Measurements from ENCODE around the gene EPHB2. TPM values are rescaled to one million over a fixed set of nuclear protein-coding genes. Genes with fewer than 3 reads are reported as not detected.

EPHB2 gene
- total RNA-seq, 1 donor from 2014 or later = 130 TPM

GRCh38 chr1:22876359-22877111 is 165.9 kb downstream of the EPHB2 start:
- H3K9me3 Mint-ChIP-seq = peaks cover 3% of the 10 kb centered on the region
- no peak overlapping the region for H3K27ac Mint-ChIP-seq
- H3K36me3 Mint-ChIP-seq = peaks cover 32% of the 10 kb centered on the region
- TF ChIP-seq CTCF (IDR thresholded peaks at IDR 0.05; ENCODE audit: unreplicated experiment) = no peak
- no peak for DNase-seq (ENCODE audit: low spot score in 2 of 2, unreplicated experiment in 2 of 2)
- H3K4me1 Mint-ChIP-seq = peaks cover 7% of the 10 kb centered on the region
- no peak overlapping the region for H3K4me3 Mint-ChIP-seq
- H3K27me3 Mint-ChIP-seq (ENCODE audit: low read depth) = no peaks in the 10 kb centered on the region

GRCh38 chr1:22877112-22877915 is 166.7 kb downstream of the EPHB2 start:
- peaks cover 30% of the 10 kb centered on the region for H3K36me3 Mint-ChIP-seq
- TF ChIP-seq CTCF (IDR thresholded peaks at IDR 0.05; ENCODE audit: unreplicated experiment) = no peak

DNA sequence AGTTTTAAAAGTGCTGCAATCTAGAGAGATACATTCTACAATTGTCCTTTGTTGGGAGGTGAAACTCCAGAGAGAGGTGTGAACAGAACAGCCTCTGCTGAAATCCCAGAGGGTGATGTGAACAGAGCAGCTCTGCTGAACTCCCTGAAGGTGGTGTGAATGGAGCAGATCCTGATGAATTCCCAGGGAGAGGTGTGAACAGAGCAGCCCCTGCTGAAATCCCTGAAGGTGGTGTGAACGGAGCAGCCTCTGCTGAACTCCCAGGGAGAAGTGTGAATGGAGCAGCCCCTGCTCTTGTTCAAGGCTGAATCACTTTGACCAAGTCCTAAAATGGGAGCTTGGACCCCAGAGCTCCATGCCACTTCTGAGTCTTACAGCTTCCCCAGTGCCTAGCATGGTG is 167.3 kb downstream of the EPHB2 start:
- H3K4me1 Mint-ChIP-seq = peaks cover 7% of the 10 kb centered on the region
- peaks cover 23% of the 10 kb centered on the region for H3K36me3 Mint-ChIP-seq
- no peak for TF ChIP-seq CTCF (IDR thresholded peaks at IDR 0.05; ENCODE audit: unreplicated experiment)
- no peak overlapping the region for H3K4me3 Mint-ChIP-seq
- no peaks in the 10 kb centered on the region for H3K27me3 Mint-ChIP-seq (ENCODE audit: low read depth)
- H3K27ac Mint-ChIP-seq = no peak overlapping the region
- DNase-seq (ENCODE audit: low spot score in 2 of 2, unreplicated experiment in 2 of 2) = no peak
- H3K9me3 Mint-ChIP-seq = peaks cover 3% of the 10 kb centered on the region

More at GRCh38 chr1:22877112-22877915, 166.7 kb downstream of the EPHB2 start:
- no peaks in the 10 kb centered on the region for H3K27me3 Mint-ChIP-seq (ENCODE audit: low read depth)
- peaks cover 3% of the 10 kb centered on the region for H3K9me3 Mint-ChIP-seq
- no peak overlapping the region for H3K4me3 Mint-ChIP-seq
- H3K4me1 Mint-ChIP-seq = peaks cover 7% of the 10 kb centered on the region
- no peak for DNase-seq (ENCODE audit: low spot score in 2 of 2, unreplicated experiment in 2 of 2)
- no peak overlapping the region for H3K27ac Mint-ChIP-seq

DNA sequence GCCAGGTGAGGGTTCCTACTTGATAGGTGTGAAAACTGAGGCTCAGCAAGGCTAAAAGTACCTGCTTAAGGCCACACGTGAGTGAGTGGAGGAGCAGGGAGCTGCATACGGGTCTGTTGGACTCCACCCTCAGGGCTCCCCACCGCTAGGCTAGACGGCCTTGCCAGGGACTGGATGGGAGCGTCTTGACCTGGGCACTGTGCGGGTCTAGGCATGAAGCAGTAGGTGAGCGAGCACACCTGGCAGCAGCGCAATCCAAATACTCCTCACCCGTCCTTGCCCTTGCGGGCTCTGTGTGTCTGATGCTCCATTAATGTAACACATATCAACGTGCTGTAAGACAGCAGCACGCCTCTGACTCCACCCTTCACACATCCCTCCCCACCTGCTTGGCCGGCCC is 168.0 kb downstream of the EPHB2 start:
- Mint-ChIP-seq H3K27ac (no peak overlapping the region), H3K4me1 (peaks cover 7% of the 10 kb centered on the region), H3K4me3 (no peak overlapping the region), H3K27me3 (ENCODE audit: low read depth) (no peaks in the 10 kb centered on the region), H3K36me3 (peaks cover 22% of the 10 kb centered on the region), H3K9me3 (no peaks in the 10 kb centered on the region)
- no peak for TF ChIP-seq CTCF (IDR thresholded peaks at IDR 0.05; ENCODE audit: unreplicated experiment)
- DNase-seq (ENCODE audit: low spot score in 2 of 2, unreplicated experiment in 2 of 2) = no peak

DNA sequence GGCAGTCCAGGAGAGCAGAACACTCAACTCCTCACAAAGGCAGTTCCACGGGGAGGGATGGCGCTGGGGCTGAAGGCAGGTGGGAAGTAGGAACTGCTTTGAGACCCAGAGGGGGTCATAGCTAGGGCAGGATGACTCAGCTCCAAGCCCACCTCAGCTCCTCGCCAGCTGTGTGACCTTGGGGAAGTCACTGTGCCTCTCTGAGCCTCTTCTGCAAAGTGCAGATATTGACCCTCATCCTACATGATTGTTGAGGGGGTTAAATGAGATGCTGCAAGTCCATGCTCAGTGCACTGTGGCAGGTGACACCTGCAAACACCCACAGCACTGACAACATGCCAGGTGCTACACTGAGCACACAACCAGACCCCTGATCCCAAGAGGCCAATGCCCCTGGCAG is 168.8 kb downstream of the EPHB2 start:
- no peaks in the 10 kb centered on the region for H3K27me3 Mint-ChIP-seq (ENCODE audit: low read depth)
- H3K36me3 Mint-ChIP-seq = peaks cover 21% of the 10 kb centered on the region
- no peak for TF ChIP-seq CTCF (IDR thresholded peaks at IDR 0.05; ENCODE audit: unreplicated experiment)
- no peak overlapping the region for H3K4me3 Mint-ChIP-seq
- peaks cover 7% of the 10 kb centered on the region for H3K4me1 Mint-ChIP-seq
- no peak for DNase-seq (ENCODE audit: low spot score in 2 of 2, unreplicated experiment in 2 of 2)
- H3K27ac Mint-ChIP-seq = no peak overlapping the region
- H3K9me3 Mint-ChIP-seq = no peaks in the 10 kb centered on the region
